Activated naive CD8-positive, alpha-beta T cell (primary cell): ENCODE data around the gene C19orf85.

Source experiments
- H3K27ac Mint-ChIP-seq: one replicate; pipeline ENCODE4 v1.8.0; 2021; ENCODE audit warnings: mixed read lengths
- H3K27me3 Mint-ChIP-seq: one replicate; pipeline ENCODE4 v1.8.0; 2021; ENCODE audit warnings: mixed read lengths
- H3K36me3 Mint-ChIP-seq: one replicate; pipeline ENCODE4 v1.8.0; 2021; ENCODE audit warnings: mixed read lengths
- H3K4me1 Mint-ChIP-seq: one replicate; pipeline ENCODE4 v1.8.0; 2021; ENCODE audit warnings: low read depth, mixed read lengths
- H3K4me3 Mint-ChIP-seq: one replicate; pipeline ENCODE4 v1.8.0; 2021; ENCODE audit warnings: mild to moderate bottlenecking, mixed read lengths
- H3K9me3 Mint-ChIP-seq: one replicate; pipeline ENCODE4 v1.8.0; 2021; ENCODE audit warnings: low read depth, mixed read lengths

The C19orf85 gene

GRCh38 chr19:55473225-55474012 lies 8.9 kb upstream of the C19orf85 start:
- Mint-ChIP-seq H3K27me3 (no peaks in the 10 kb centered on the region), H3K4me1 (peaks cover 13% of the 10 kb centered on the region), H3K36me3 (no peaks in the 10 kb centered on the region), H3K4me3 (no peak overlapping the region), H3K27ac (no peak overlapping the region), H3K9me3 (no peaks in the 10 kb centered on the region)

DNA sequence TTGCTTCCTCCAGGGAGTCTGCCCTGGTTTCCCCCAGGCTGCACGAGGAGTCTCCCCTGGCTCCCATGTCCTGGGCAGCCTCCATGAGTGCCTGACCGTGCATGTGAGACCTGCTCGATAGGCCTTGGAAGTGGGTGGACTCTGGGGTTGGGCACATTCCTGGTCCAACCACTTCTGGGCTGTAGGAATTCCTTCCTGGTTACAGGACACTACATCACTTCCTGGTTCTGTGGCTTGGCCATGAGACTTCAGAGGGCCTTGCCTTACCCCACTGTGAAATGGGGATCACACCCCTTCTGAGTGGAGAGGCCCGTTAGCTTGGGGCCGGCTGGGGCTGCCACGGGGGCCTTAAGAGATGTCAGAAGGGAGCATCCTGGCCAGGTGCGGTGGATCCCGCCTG lies 7.9 kb upstream of the C19orf85 start:
- H3K27me3 Mint-ChIP-seq: no peaks in the 10 kb centered on the region
- H3K4me3 Mint-ChIP-seq: no peak overlapping the region
- no peak overlapping the region for H3K27ac Mint-ChIP-seq
- no peaks in the 10 kb centered on the region for H3K36me3 Mint-ChIP-seq
- no peaks in the 10 kb centered on the region for H3K9me3 Mint-ChIP-seq
- peaks cover 5% of the 10 kb centered on the region for H3K4me1 Mint-ChIP-seq

DNA sequence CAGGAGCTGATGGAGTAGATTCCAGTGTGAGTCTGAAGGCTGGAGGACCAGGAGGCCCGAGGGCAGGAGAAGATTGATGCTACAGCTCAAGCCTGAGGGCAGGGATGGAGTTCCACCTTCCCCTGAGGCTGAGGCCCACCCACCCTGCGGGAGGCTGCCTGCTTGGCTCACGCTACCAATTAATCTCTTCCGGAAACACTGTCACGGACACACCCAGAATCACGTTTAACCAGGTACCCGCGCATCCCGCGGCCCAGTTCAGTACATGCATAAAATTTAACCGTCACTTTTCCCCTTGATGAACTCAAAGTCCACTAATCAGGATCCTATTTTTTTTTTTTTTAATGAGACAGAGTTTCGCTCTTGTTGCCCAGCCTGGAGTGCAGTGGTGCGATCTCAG lies 6.7 kb upstream of the C19orf85 start:
- Mint-ChIP-seq H3K27me3 (no peaks in the 10 kb centered on the region), H3K27ac (no peak overlapping the region), H3K4me3 (no peak overlapping the region), H3K4me1 (peaks cover 1% of the 10 kb centered on the region), H3K36me3 (no peaks in the 10 kb centered on the region), H3K9me3 (no peaks in the 10 kb centered on the region)

GRCh38 chr19:55468054-55468393 lies 3.5 kb upstream of the C19orf85 start:
- Mint-ChIP-seq H3K4me1 (peaks cover under 1% of the 10 kb centered on the region), H3K36me3 (no peaks in the 10 kb centered on the region), H3K4me3 (no peak overlapping the region), H3K27me3 (no peaks in the 10 kb centered on the region), H3K9me3 (no peaks in the 10 kb centered on the region), H3K27ac (no peak overlapping the region)

- no peak overlapping the region for H3K27ac Mint-ChIP-seq
- no peak overlapping the region for H3K4me3 Mint-ChIP-seq
- H3K4me1 Mint-ChIP-seq: peaks cover 2% of the 10 kb centered on the region
- H3K9me3 Mint-ChIP-seq: no peaks in the 10 kb centered on the region
- no peaks in the 10 kb centered on the region for H3K36me3 Mint-ChIP-seq
- no peaks in the 10 kb centered on the region for H3K27me3 Mint-ChIP-seq
Observed at GRCh38 chr19:55467236-55468053, 2.9 kb upstream of the C19orf85 start.

- Mint-ChIP-seq H3K36me3 (no peaks in the 10 kb centered on the region), H3K27me3 (no peaks in the 10 kb centered on the region), H3K4me1 (peaks cover 11% of the 10 kb centered on the region), H3K27ac (no peak overlapping the region), H3K4me3 (no peak overlapping the region), H3K9me3 (no peaks in the 10 kb centered on the region)
Observed at GRCh38 chr19:55466241-55466614, 1.7 kb upstream of the C19orf85 start.

- Mint-ChIP-seq H3K27me3 (no peaks in the 10 kb centered on the region), H3K4me1 (peaks cover 14% of the 10 kb centered on the region), H3K4me3 (no peak overlapping the region), H3K36me3 (no peaks in the 10 kb centered on the region), H3K9me3 (no peaks in the 10 kb centered on the region), H3K27ac (no peak overlapping the region)
Observed at GRCh38 chr19:55465460-55466240, 1.1 kb upstream of the C19orf85 start.

DNA sequence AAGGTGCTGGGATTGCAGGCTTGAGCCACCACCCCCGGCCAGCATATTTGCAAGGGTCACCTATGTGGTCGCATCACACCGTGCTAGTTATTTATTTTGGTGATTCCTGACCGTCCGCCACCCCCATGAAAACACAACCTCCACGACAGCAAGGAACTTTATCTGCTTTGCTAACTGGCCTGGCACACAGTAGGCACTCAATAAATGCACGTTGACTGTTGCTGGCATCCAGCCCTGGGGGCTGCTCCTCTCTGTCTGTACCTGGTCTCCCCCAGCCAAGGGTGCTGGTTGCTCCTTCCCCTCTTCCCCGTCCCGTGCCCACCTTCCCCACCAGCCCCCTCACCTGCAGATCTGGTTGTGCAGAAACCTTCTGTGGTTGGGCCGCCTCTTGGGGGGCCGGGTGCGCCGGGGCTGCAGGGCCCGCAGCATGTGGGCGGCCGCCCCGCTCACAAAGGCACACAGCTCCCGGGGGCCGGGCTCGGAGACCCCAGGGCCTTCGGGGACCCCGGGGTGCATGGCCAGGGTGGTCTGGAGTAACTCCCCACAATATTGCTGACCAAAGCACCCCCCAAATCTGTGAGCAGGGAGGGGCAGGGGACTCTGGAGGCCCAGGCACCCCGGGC lies 401 bp downstream of the C19orf85 start:
- no peak overlapping the region for H3K27ac Mint-ChIP-seq
- H3K4me1 Mint-ChIP-seq: peaks cover 23% of the 10 kb centered on the region
- H3K36me3 Mint-ChIP-seq: no peaks in the 10 kb centered on the region
- no peaks in the 10 kb centered on the region for H3K9me3 Mint-ChIP-seq
- no peak overlapping the region for H3K4me3 Mint-ChIP-seq
- no peaks in the 10 kb centered on the region for H3K27me3 Mint-ChIP-seq

GRCh38 chr19:55463583-55464031 lies 944 bp downstream of the C19orf85 start:
- H3K9me3 Mint-ChIP-seq: no peaks in the 10 kb centered on the region
- H3K27me3 Mint-ChIP-seq: no peaks in the 10 kb centered on the region
- H3K4me1 Mint-ChIP-seq: peaks cover 24% of the 10 kb centered on the region
- H3K36me3 Mint-ChIP-seq: no peaks in the 10 kb centered on the region
- H3K4me3 Mint-ChIP-seq: no peak overlapping the region
- no peak overlapping the region for H3K27ac Mint-ChIP-seq

- Mint-ChIP-seq H3K36me3 (no peaks in the 10 kb centered on the region), H3K27ac (no peak overlapping the region), H3K9me3 (no peaks in the 10 kb centered on the region), H3K27me3 (no peaks in the 10 kb centered on the region), H3K4me3 (peak overlapping the region; percentile 89), H3K4me1 (peaks cover 24% of the 10 kb centered on the region)
Observed at GRCh38 chr19:55462722-55463121, 1.8 kb downstream of the C19orf85 start.

- Mint-ChIP-seq H3K36me3 (no peaks in the 10 kb centered on the region), H3K9me3 (no peaks in the 10 kb centered on the region), H3K27ac (peak overlapping the region; percentile 87), H3K4me3 (peak overlapping the region; percentile 89), H3K27me3 (no peaks in the 10 kb centered on the region), H3K4me1 (peaks cover 24% of the 10 kb centered on the region)
Observed at GRCh38 chr19:55461974-55462626, 2.5 kb downstream of the C19orf85 start.

DNA sequence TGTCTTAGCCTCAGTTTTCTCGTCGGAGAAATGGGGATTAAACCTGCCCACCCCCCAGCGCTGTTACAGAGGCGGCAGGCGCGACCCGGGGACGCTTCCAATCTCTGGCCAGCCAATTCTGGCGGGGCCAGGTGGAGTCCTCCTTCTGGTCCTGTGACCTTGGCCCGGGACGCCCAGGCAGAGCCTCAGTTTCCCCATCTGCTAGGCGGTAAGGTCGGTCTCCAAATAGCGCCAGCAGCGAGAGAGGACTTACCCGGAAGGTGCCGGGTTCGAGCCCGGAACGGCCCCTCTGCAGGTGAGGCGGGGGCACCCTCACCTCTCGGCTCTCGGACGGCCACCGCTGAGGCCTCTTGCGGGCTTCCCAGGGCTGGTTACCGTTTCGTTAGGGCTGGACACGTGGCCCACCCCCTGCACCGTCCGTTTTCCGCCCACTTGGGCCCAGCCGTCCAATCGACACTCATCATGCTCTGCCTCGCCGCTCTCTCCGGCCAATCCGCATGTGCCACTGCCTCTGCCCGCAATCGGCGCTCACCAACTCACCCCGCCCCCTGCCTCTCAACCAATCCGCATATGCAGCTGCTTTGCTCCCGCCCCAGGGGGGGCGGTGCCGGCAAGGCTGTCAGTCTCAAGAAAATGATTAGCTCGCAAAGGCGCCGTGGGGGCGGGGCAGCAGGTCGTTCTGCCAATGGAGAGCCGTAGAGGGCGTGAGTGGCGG lies 3.1 kb downstream of the C19orf85 start, which contains the start of gene ISOC2:
Gene ISOC2 (minus strand): TSS at position 384 of the 715 bp plus-strand sequence. CDS start 5,156 bp downstream, outside the sequence.
- Mint-ChIP-seq H3K4me1 (peaks cover 24% of the 10 kb centered on the region), H3K27ac (peak within 1 kb of the TSS; percentile 87), H3K36me3 (no peaks in the 10 kb centered on the region), H3K4me3 (peak within 1 kb of the TSS; percentile 89), H3K9me3 (no peaks in the 10 kb centered on the region), H3K27me3 (no peaks in the 10 kb centered on the region)

DNA sequence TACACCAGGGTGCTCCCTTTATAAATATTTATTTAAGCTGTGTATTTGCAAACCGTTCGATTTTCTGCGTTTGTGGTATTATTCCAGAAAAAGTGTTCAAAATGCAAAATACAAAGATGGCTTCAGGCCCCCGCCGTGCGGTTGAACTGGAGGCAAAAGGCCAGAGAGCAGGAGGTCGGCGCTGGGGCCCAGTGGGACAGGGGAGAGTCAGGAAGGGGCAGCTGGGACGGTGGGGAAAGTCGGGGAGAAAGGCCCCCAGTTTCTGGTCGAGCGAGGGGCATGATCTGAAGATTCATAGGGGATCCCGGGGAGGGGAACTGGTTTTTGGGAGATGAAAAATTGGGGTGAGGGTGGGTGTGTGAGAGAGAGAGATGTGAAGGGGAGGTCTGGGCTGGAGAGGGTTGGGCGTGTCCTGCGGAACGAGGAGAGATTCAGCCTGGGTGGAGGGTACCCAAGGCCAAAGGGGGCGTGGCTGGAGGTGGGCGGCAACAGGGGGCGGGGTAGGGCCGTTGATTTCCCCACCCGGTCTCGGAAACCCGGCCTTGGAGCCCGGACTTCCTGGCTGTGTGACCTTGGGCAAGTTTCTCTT lies 3.8 kb downstream of the C19orf85 start:
- Mint-ChIP-seq H3K27me3 (no peaks in the 10 kb centered on the region), H3K9me3 (no peaks in the 10 kb centered on the region), H3K36me3 (no peaks in the 10 kb centered on the region), H3K4me1 (peaks cover 24% of the 10 kb centered on the region), H3K4me3 (peak overlapping the region; percentile 89), H3K27ac (peak overlapping the region; percentile 73)
